CD4-positive, alpha-beta memory T cell (primary cell): ENCODE data around the gene TMA16. TPM values are rescaled to one million over a fixed set of nuclear protein-coding genes. Genes with fewer than 3 reads are reported as not detected.
"Not testable (repeated sequence)": the region's sequence is repeated elsewhere in the genome, so short reads cannot be mapped to it uniquely, and the experiment has no call there.

Source experiments
- CTCF ChIA-PET: fragments of 350-600 bp; sonication (Branson Sonifier 250); formaldehyde crosslinking; loops from one replicate; lab custom pipeline; 2021; ENCODE audit warnings: inconsistent platforms; ENCODE audit not compliant: partially characterized antibody; lab: Charles Lee
- POLR2A ChIA-PET: fragments of 350-600 bp; sonication (Branson Sonifier 250); formaldehyde crosslinking; loops from one replicate; lab custom pipeline; 2021; ENCODE audit not compliant: partially characterized antibody; lab: Charles Lee
- DNase-seq, 5 donors: peaks; one replicate each; pipeline versions ENCODE4 v3.0.0 to v3.0.0-alpha.2; 2020 to 2022; ENCODE audit warnings: mixed read lengths in 1 of 5
- H3K27ac ChIP-seq: one replicate; pipeline ENCODE4 v1.7.0; 2013; ENCODE audit warnings: low read depth, low read length
- H3K27me3 ChIP-seq: 2 replicates; pipeline ENCODE4 v1.7.0; 2013; ENCODE audit warnings: mild to moderate bottlenecking, low read length, moderate library complexity; ENCODE audit not compliant: insufficient read depth
- H3K36me3 ChIP-seq: 2 replicates; pipeline ENCODE4 v1.7.0; 2013; ENCODE audit warnings: mild to moderate bottlenecking, low read length, moderate library complexity; ENCODE audit not compliant: insufficient read depth
- H3K4me1 ChIP-seq: 2 replicates; pipeline ENCODE4 v1.7.0; 2013; ENCODE audit warnings: mild to moderate bottlenecking, low read length, moderate library complexity; ENCODE audit not compliant: insufficient read depth
- H3K4me3 ChIP-seq, 2 donors: one replicate each; pipeline ENCODE4 v1.7.0; 2013; ENCODE audit warnings: low read length in 2 of 2, mild to moderate bottlenecking in 1 of 2
- H3K9me3 ChIP-seq, 2 donors: one replicate each; pipeline ENCODE4 v1.7.0; 2013; ENCODE audit warnings: low read length in 2 of 2, control low read depth in 1 of 2; ENCODE audit not compliant: control insufficient read depth in 1 of 2
- H3K27ac Mint-ChIP-seq, 7 donors: one replicate each; pipeline ENCODE4 v1.8.0; 2020 to 2021; ENCODE audit warnings: mixed read lengths in 7 of 7, mild to moderate bottlenecking in 6 of 7, inconsistent platforms in 3 of 7, moderate library complexity in 3 of 7
- H3K27me3 Mint-ChIP-seq, 2 donors: one replicate each; pipeline ENCODE4 v1.8.0; 2020 to 2021; ENCODE audit warnings: mixed read lengths in 2 of 2
- H3K36me3 Mint-ChIP-seq, 2 donors: one replicate each; pipeline ENCODE4 v1.8.0; 2020 to 2021; ENCODE audit warnings: mixed read lengths in 2 of 2, inconsistent platforms in 1 of 2, mild to moderate bottlenecking in 1 of 2
- H3K4me1 Mint-ChIP-seq, 4 donors: one replicate each; pipeline ENCODE4 v1.8.0; 2020 to 2021; ENCODE audit warnings: mixed read lengths in 4 of 4, mild to moderate bottlenecking in 1 of 4
- H3K4me3 Mint-ChIP-seq, 8 donors: one replicate each; pipeline ENCODE4 v1.8.0; 2020 to 2021; ENCODE audit warnings: mixed read lengths in 8 of 8, mild to moderate bottlenecking in 7 of 8, moderate library complexity in 6 of 8, inconsistent platforms in 3 of 8
- H3K9me3 Mint-ChIP-seq, 8 donors: one replicate each; pipeline ENCODE4 v1.8.0; 2020 to 2021; ENCODE audit warnings: mixed read lengths in 8 of 8, mild to moderate bottlenecking in 5 of 8, inconsistent platforms in 3 of 8, moderate library complexity in 1 of 8
- intact Hi-C: fragments of 100-400 bp; cut with micrococcal nuclease; formaldehyde crosslinking; loops from one replicate; pipeline ENCODE4 v1.15.1; 2023
- polyA plus RNA-seq, 2 donors: library from polyadenylated mRNA; unstranded; fragments of 300-500 nt; fragmentation: Illumina TruSeq; gene quantifications; one replicate each; pipeline ENCODE4 v1.2.3, GENCODE V29; 2021
- total RNA-seq, 2 experiments: library from RNA; stranded (reverse); gene quantifications; one replicate each; pipeline ENCODE4 v1.2.3, GENCODE V29; 2021

Gene TMA16
- total RNA-seq: 10 to 100 TPM; 24.6 to 25.0 TPM
- 10 to 100 TPM; 14.8 to 16.8 TPM for polyA plus RNA-seq

DNA sequence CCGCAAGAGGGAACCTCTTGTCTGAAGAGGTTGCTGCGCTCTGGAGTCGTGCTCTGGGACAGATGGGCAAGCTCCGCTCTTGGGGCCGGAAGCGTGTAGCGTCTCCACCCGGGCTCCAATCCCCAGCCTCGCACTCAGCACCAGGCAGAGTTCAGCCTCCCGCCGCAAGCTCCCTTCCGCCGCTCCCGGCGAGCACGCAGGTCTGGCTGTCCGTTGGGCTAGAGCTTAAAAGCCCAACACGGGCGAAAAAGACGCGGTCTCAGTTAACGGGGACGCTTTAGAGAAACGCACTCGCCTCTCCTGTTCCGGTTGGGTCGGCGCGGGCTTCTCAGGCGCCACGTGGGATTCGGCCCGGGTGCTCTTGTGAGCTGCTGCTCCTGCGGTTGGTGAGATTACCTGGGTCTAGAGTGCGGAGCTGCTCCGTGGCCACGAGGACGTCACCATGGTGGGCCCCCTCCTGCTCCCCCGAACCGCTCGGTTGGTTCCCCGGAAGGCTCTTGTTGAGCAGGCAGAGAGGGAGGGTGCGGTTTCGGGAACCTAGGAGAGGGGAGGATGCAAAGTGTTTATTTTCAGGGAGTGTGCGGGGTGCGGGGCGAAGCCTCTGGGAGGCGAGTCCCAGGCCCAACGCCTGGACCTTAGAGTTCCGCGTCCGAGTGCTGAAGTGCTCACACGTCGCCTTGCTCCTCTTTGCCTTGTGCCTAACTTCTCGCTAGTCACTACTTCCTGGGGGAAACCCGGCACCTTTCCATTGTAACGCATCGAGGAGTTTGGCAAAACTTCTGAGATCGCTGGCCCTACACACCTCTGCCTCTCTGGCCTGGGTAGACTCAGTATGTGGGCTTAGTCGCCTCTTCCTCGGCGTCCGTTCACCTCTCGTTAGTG, at the start of gene TMA16:
Gene TMA16 (plus strand): TSS at position 331 of the 882 bp plus-strand sequence. CDS start 112 bp downstream, at position 443.
- Mint-ChIP-seq H3K9me3 (no peaks in the 10 kb centered on the region), H3K4me1 (peaks cover 20 to 40% (median 33%) of the 10 kb centered on the region in 4 donors), H3K27me3 (peaks cover 1 to 4% of the 10 kb centered on the region in 2 donors), H3K4me3 (peak within 1 kb of the TSS; percentile 91 to 98 (median 96)), H3K36me3 (peaks cover 0 to 14% of the 10 kb centered on the region in 2 donors), H3K27ac (peak within 1 kb of the TSS; percentile 90 to 99 (median 96))
- no peaks in the 10 kb centered on the region for H3K36me3 ChIP-seq
- H3K4me1 ChIP-seq: peaks cover 33% of the 10 kb centered on the region
- DNase-seq: peak; percentile 79 to 85 (median 83)
- no peaks in the 10 kb centered on the region for H3K27me3 ChIP-seq
- ChIA-PET CTCF (interaction anchor here (0.9 to 3.2 kb wide), 7 partner anchors 9 to 259 kb away, joined by 3 to 40 read pairs (median 6); no protein-coding TSS in a partner anchor), POLR2A (interaction anchor here (0.9 to 1.9 kb wide), 12 partner anchors 10 to 1833 kb away, joined by 3 to 13 read pairs (median 4); partner anchors contain the start of genes MSMO1, NAF1 and TMEM192)
- peak within 1 kb of the TSS; percentile 77 to 98 for H3K4me3 ChIP-seq
- H3K9me3 ChIP-seq: no peaks in the 10 kb centered on the region
- peak within 1 kb of the TSS; percentile 75 for H3K27ac ChIP-seq
- intact Hi-C loops: loop anchor here (1.0 to 5.0 kb wide), 4 partner anchors 50 to 1833 kb away; partner anchors contain the start of genes MSMO1 and NAF1

DNA sequence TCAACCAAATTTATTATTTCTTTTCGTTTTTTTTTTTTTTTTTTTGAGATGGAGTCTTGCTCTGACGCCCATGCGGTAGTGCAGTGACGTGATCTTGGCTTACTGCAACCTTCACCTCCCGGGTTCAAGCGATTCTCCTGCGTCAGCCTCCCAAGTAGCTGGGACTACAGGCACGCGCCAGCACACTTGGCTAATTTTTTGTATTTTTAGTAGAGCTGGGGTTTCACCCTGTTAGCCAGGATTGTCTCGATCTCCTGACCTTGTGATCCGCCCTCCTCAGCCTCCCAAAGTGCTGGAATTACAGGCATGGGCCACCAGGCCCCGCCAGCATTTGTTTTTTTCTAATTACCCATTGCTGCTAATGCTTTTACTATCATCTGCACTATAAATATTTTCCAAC, 47.5 kb upstream of the TMA16 start:
- intact Hi-C loops, DNase-seq, H3K4me1 Mint-ChIP-seq, POLR2A ChIA-PET, H3K4me3 ChIP-seq, H3K27me3 Mint-ChIP-seq, H3K9me3 ChIP-seq, H3K9me3 Mint-ChIP-seq, H3K4me3 Mint-ChIP-seq, H3K36me3 Mint-ChIP-seq, H3K27me3 ChIP-seq, H3K36me3 ChIP-seq, CTCF ChIA-PET, H3K4me1 ChIP-seq, H3K27ac ChIP-seq, H3K27ac Mint-ChIP-seq: not testable (repeated sequence)

DNA sequence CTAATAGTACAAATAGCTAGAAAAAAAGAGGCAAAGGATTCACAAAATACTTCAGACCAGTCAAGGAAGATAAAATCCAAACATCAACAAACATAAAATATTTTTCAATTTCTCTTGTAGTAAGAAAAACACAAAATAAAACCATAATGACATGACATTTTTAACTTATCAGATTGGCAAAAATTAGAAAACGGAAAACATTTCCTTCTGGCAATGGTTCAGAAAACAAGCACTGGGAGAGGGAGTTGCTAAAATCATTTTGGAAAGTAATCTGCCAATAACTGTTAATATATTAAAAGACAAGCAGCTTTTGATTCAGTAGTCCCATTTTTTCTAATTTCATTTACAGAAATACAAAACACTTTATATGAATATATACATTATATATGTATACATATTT, 47.0 kb upstream of the TMA16 start:
- Mint-ChIP-seq H3K9me3 (no peaks in the 10 kb centered on the region), H3K4me3 (no peak overlapping the region), H3K27ac (no peak overlapping the region), H3K27me3 (peaks cover 2 to 7% of the 10 kb centered on the region in 2 donors), H3K36me3 (no peaks in the 10 kb centered on the region), H3K4me1 (no peaks in the 10 kb centered on the region)
- ChIA-PET CTCF (no interaction called here), POLR2A (no interaction called here)
- H3K9me3 ChIP-seq: no peaks in the 10 kb centered on the region
- DNase-seq: no peak
- no peaks in the 10 kb centered on the region for H3K4me1 ChIP-seq
- no peak overlapping the region for H3K27ac ChIP-seq
- no peaks in the 10 kb centered on the region for H3K27me3 ChIP-seq
- H3K4me3 ChIP-seq: no peak overlapping the region
- intact Hi-C loops: no loop called here
- no peaks in the 10 kb centered on the region for H3K36me3 ChIP-seq

DNA sequence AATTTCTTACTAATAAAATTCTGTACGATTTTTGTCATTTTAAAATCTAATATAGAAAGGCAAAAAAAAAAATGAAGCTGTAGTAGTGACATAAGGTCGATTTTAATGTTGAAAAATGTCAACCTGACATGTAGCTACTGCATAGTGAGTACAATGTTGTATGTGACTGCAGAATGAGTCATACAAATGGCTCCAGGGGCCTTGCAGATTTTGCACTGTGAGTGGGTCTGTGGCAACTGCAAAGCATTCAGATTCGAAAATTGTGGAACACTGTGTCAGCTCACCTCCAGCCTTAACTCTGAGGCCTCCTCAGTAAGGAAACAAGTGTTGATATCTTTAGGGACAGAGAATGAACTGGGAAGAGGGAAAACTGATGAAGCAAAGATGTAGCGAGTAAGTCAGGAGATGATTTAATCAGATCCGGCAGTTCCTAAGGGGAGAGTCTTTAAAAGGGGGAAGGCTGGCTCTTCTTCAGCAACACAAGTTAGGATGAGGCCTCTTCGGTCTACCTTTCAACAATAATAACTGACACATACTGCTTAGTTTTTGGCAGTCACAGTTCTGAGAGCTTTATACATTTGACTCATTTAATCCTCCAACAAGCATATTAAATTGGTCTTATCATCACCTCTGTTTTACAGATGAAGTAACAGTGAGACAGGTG, 45.8 kb upstream of the TMA16 start:
- intact Hi-C loops: no loop called here
- H3K27ac ChIP-seq: no peak overlapping the region
- H3K4me3 ChIP-seq: no peak overlapping the region
- ChIA-PET POLR2A (no interaction called here), CTCF (no interaction called here)
- no peak for DNase-seq
- H3K4me3 Mint-ChIP-seq: no peak overlapping the region
- no peaks in the 10 kb centered on the region for H3K9me3 ChIP-seq
- no peaks in the 10 kb centered on the region for H3K9me3 Mint-ChIP-seq
- H3K36me3 Mint-ChIP-seq: no peaks in the 10 kb centered on the region
- H3K36me3 ChIP-seq: no peaks in the 10 kb centered on the region
- H3K27ac Mint-ChIP-seq: no peak overlapping the region
- H3K4me1 ChIP-seq: no peaks in the 10 kb centered on the region
- H3K27me3 Mint-ChIP-seq: peaks cover 2 to 6% of the 10 kb centered on the region in 2 donors
- H3K27me3 ChIP-seq: no peaks in the 10 kb centered on the region
- no peaks in the 10 kb centered on the region for H3K4me1 Mint-ChIP-seq

DNA sequence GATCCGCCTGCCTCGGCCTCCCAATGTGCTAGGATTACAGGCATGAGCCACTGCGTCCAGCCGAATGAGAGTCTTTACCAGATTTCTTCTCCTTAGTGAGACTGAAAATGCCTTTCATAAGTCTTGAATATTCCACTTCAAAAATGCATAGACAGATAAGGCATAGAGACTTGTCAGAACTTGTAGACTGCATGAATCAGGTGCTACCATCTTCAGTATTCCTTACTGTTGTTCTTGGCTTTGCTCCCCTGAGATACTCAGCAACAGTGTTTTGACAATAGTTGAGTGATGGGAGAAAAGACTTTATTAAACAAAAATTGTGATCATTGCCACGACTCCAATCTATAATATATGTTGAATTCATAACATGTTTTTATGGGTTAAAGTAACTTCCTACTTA, 31.9 kb upstream of the TMA16 start:
- Histone ChIP-seq H3K9me3 (no peaks in the 10 kb centered on the region), H3K4me3 (no peak overlapping the region), H3K36me3 (no peaks in the 10 kb centered on the region), H3K27ac (no peak overlapping the region), H3K4me1 (no peaks in the 10 kb centered on the region), H3K27me3 (no peaks in the 10 kb centered on the region)
- CTCF ChIA-PET: no interaction called here
- Mint-ChIP-seq H3K4me1 (no peaks in the 10 kb centered on the region), H3K4me3 (no peak overlapping the region), H3K9me3 (no peaks in the 10 kb centered on the region), H3K36me3 (no peaks in the 10 kb centered on the region), H3K27ac (no peak overlapping the region), H3K27me3 (peaks cover 5 to 17% of the 10 kb centered on the region in 2 donors)
- POLR2A ChIA-PET: no interaction called here
- DNase-seq: no peak
- intact Hi-C loops: no loop called here

DNA sequence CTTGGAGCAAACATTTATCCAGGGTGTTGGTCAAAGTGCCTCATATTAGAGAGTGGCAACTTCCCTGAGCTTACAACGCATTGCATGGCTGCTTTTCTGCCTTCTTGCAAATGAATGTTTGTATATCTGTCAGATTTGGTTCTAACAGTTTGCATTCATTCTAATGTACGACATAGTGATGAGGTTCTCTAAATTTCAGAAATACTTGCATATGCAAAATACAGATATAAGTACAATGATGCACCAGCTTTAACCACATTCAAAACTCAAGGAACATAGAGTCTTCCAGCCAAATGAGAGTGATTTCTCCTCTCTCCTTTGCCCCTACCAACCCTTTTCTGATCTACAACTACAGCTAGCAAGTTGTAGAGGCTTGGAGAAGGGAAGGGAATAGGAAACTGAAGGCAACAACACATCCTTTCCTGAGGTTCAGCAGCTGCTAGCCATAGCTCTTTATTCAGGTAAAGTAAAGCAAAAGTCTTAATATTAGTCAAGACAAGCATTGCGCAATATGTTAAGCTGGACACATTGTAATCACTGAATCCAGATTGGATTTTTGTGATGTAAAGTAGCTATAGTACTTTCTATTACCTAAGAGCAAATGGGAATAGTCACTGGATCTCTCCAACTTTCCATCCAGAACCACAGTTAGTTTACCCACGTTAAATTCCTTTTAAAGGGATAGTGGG, 27.3 kb upstream of the TMA16 start:
- Histone ChIP-seq H3K36me3 (no peaks in the 10 kb centered on the region), H3K4me1 (no peaks in the 10 kb centered on the region), H3K4me3 (no peak overlapping the region), H3K9me3 (no peaks in the 10 kb centered on the region), H3K27me3 (no peaks in the 10 kb centered on the region), H3K27ac (no peak overlapping the region)
- intact Hi-C loops: no loop called here
- H3K4me3 Mint-ChIP-seq: no peak overlapping the region
- H3K4me1 Mint-ChIP-seq: no peaks in the 10 kb centered on the region
- ChIA-PET POLR2A (no interaction called here), CTCF (interaction anchor here (0.6 kb wide), 1 partner anchor 83 kb away, joined by 4 read pairs; no protein-coding TSS in a partner anchor)
- H3K36me3 Mint-ChIP-seq: no peaks in the 10 kb centered on the region
- H3K9me3 Mint-ChIP-seq: no peaks in the 10 kb centered on the region
- DNase-seq: no peak
- no peak overlapping the region for H3K27ac Mint-ChIP-seq
- peaks cover 4 to 13% of the 10 kb centered on the region in 2 donors for H3K27me3 Mint-ChIP-seq

DNA sequence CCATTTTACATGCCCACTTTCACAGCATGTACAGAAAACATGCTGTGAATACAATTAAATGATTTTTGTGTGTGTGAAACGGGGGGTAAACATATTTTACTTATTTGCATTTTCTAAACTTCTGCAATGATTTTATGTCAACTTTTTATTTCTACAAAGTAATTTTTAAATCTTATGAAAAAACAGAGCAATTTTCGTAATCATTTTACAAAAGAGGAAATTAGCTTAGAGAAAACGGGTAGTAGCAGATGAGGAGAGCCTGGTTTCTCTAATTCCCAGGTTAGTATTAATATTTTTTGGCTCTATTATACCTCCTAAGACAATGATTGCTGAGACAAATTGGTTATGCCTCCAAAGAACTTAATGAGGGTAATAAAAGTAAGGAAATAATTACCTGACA, 24.1 kb upstream of the TMA16 start:
- Histone ChIP-seq H3K36me3 (no peaks in the 10 kb centered on the region), H3K9me3 (no peaks in the 10 kb centered on the region), H3K4me1 (no peaks in the 10 kb centered on the region), H3K27me3 (no peaks in the 10 kb centered on the region), H3K27ac (no peak overlapping the region), H3K4me3 (no peak overlapping the region)
- peaks cover 4 to 14% of the 10 kb centered on the region in 2 donors for H3K27me3 Mint-ChIP-seq
- intact Hi-C loops: no loop called here
- H3K4me3 Mint-ChIP-seq: no peak overlapping the region
- CTCF ChIA-PET: no interaction called here
- POLR2A ChIA-PET: no interaction called here
- H3K27ac Mint-ChIP-seq: no peak overlapping the region
- no peaks in the 10 kb centered on the region for H3K9me3 Mint-ChIP-seq
- H3K36me3 Mint-ChIP-seq: no peaks in the 10 kb centered on the region
- no peak for DNase-seq
- H3K4me1 Mint-ChIP-seq: no peaks in the 10 kb centered on the region
